ENCODE results near the gene FMN1. TPM values are rescaled to one million over a fixed set of nuclear protein-coding genes. Genes with fewer than 3 reads are reported as not detected.
"Not testable (repeated sequence)": the region's sequence is repeated elsewhere in the genome, so short reads cannot be mapped to it uniquely, and the experiment has no call there.

The FMN1 gene
- total RNA-seq, 2 donors from 2014 or later = 26.9 to 27.5 TPM

- DNase-seq (ENCODE audit: low spot score) = no peak
- Histone ChIP-seq H3K4me3 (no peak overlapping the region), H3K4me1 (ENCODE audit: control insufficient read depth in 1 of 2, low read depth in 2 of 2) (peaks cover 11 to 24% of the 10 kb centered on the region in 2 donors), H3K27me3 (replicated peaks; ENCODE audit: insufficient read depth) (no peaks in the 10 kb centered on the region), H3K36me3 (no peaks in the 10 kb centered on the region), H3K9me3 (no peaks in the 10 kb centered on the region), H3K27ac (peak overlapping the region in 1 of 2 donors; percentile 73)
- ATAC-seq (ENCODE audit: insufficient number of reproducible peaks, low FRiP score, low read depth) = no peak
- no peak for TF ChIP-seq CTCF (IDR thresholded peaks at IDR 0.05)
These were observed 344.5 kb downstream of the FMN1 start for GRCh38 chr15:32849769-32850668.

GRCh38 chr15:32846671-32847070 lies 347.8 kb downstream of the FMN1 start:
- H3K4me3 ChIP-seq; H3K27ac ChIP-seq; H3K27me3 ChIP-seq (replicated peaks; ENCODE audit: insufficient read depth); DNase-seq (ENCODE audit: low spot score); ATAC-seq (ENCODE audit: insufficient number of reproducible peaks, low FRiP score, low read depth); H3K9me3 ChIP-seq; H3K36me3 ChIP-seq: not testable (repeated sequence)
- peaks cover 9 to 16% of the 10 kb centered on the region in 2 donors for H3K4me1 ChIP-seq (ENCODE audit: control insufficient read depth in 1 of 2, low read depth in 2 of 2)

- peak; percentile 58 for TF ChIP-seq CTCF (IDR thresholded peaks at IDR 0.05)
- ATAC-seq (ENCODE audit: insufficient number of reproducible peaks, low FRiP score, low read depth) = no peak
- Histone ChIP-seq H3K4me1 (ENCODE audit: control insufficient read depth in 1 of 2, low read depth in 2 of 2) (no peaks in the 10 kb centered on the region), H3K4me3 (no peak overlapping the region), H3K36me3 (no peaks in the 10 kb centered on the region), H3K27ac (no peak overlapping the region), H3K9me3 (no peaks in the 10 kb centered on the region), H3K27me3 (replicated peaks; ENCODE audit: insufficient read depth) (no peaks in the 10 kb centered on the region)
- no peak for DNase-seq (ENCODE audit: low spot score)
These were observed 350.3 kb downstream of the FMN1 start for GRCh38 chr15:32844118-32844711.

- TF ChIP-seq CTCF (IDR thresholded peaks at IDR 0.05) = no peak
- H3K27me3 ChIP-seq (replicated peaks; ENCODE audit: insufficient read depth) = no peaks in the 10 kb centered on the region
These were observed 351.2 kb downstream of the FMN1 start for GRCh38 chr15:32843219-32843815.

GRCh38 chr15:32842081-32842480 lies 352.4 kb downstream of the FMN1 start:
- H3K27me3 ChIP-seq (replicated peaks; ENCODE audit: insufficient read depth) = no peaks in the 10 kb centered on the region
- H3K4me3 ChIP-seq = no peak overlapping the region
- no peak overlapping the region for H3K27ac ChIP-seq
- no peaks in the 10 kb centered on the region for H3K36me3 ChIP-seq
- no peak for TF ChIP-seq CTCF (IDR thresholded peaks at IDR 0.05)
- H3K9me3 ChIP-seq = no peaks in the 10 kb centered on the region
- DNase-seq (ENCODE audit: low spot score) (no peak), ATAC-seq (ENCODE audit: insufficient number of reproducible peaks, low FRiP score, low read depth) (no peak)
- H3K4me1 ChIP-seq (ENCODE audit: control insufficient read depth in 1 of 2, low read depth in 2 of 2) = no peaks in the 10 kb centered on the region

More at GRCh38 chr15:32843219-32843815, 351.2 kb downstream of the FMN1 start:
- Histone ChIP-seq H3K36me3 (no peaks in the 10 kb centered on the region), H3K4me3 (no peak overlapping the region), H3K9me3 (no peaks in the 10 kb centered on the region), H3K4me1 (ENCODE audit: control insufficient read depth in 1 of 2, low read depth in 2 of 2) (no peaks in the 10 kb centered on the region), H3K27ac (no peak overlapping the region)
- no peak for DNase-seq (ENCODE audit: low spot score)
- ATAC-seq (ENCODE audit: insufficient number of reproducible peaks, low FRiP score, low read depth) = no peak
